Naive B cell (primary cell): ENCODE results near the gene RAB25. TPM values are rescaled to one million over a fixed set of nuclear protein-coding genes. Genes with fewer than 3 reads are reported as not detected.

Source experiments
- ATAC-seq, 2 donors: fragments of 150-1000 bp; cut with Tn5 transposase; 2 replicates each; pipeline ENCODE4 v1.10.0; 2021; ENCODE audit warnings: low read depth in 2 of 2, mild to moderate bottlenecking in 2 of 2, moderate library complexity in 2 of 2
- DNase-seq: peaks from one replicate; pipeline ENCODE4 v3.0.0; 2022
- H3K27ac Mint-ChIP-seq, 6 donors: one replicate each; pipeline ENCODE4 v1.8.0; 2020 to 2022; ENCODE audit warnings: mild to moderate bottlenecking in 6 of 6, mixed read lengths in 6 of 6, moderate library complexity in 5 of 6, inconsistent platforms in 2 of 6
- H3K27me3 Mint-ChIP-seq, 3 donors: one replicate each; pipeline ENCODE4 v1.8.0; 2021 to 2022; ENCODE audit warnings: mixed read lengths in 3 of 3, mild to moderate bottlenecking in 1 of 3
- H3K36me3 Mint-ChIP-seq, 2 donors: one replicate each; pipeline ENCODE4 v1.8.0; 2020 to 2022; ENCODE audit warnings: mixed read lengths in 2 of 2, inconsistent platforms in 1 of 2, mild to moderate bottlenecking in 1 of 2
- H3K4me1 Mint-ChIP-seq, 3 donors: one replicate each; pipeline ENCODE4 v1.8.0; 2020 to 2022; ENCODE audit warnings: mixed read lengths in 3 of 3, inconsistent platforms in 1 of 3, mild to moderate bottlenecking in 1 of 3, moderate library complexity in 1 of 3
- H3K4me3 Mint-ChIP-seq, 8 donors: one replicate each; pipeline ENCODE4 v1.8.0; 2020 to 2022; ENCODE audit warnings: mild to moderate bottlenecking in 8 of 8, mixed read lengths in 8 of 8, moderate library complexity in 8 of 8, inconsistent platforms in 2 of 8
- H3K9me3 Mint-ChIP-seq, 7 donors: one replicate each; pipeline ENCODE4 v1.8.0; 2020 to 2022; ENCODE audit warnings: mixed read lengths in 7 of 7, mild to moderate bottlenecking in 5 of 7, inconsistent platforms in 2 of 7, moderate library complexity in 1 of 7
- polyA plus RNA-seq, 6 donors: library from polyadenylated mRNA; unstranded; fragments of 300-500 nt; fragmentation: Illumina TruSeq; gene quantifications; one replicate each; pipeline ENCODE4 v1.2.3, GENCODE V29; 2021; ENCODE audit warnings: low read depth in 6 of 6

Gene RAB25
- polyA plus RNA-seq, 6 donors from 2014 or later = not detected

DNA sequence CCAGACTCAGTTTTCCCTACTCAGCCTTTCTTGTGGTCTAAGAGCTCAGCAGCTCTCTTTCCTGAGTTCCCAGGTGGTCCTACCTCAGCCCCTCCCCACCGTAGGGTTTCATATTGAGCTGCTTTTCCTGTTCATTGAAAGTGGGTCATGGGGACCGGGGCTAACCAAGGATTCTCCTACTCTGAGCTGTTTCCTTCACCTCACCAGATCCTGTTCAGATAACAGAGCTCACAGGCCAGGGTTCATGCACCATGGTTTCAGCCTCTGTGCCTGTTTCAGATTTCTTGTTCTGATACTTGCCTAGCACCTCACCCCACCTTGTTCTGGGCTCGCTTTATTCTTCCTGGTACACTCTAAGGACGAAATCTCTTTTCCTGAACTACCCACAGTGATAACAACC, 15.9 kb upstream of the RAB25 start:
- ATAC-seq (no peak), DNase-seq (no peak)
- Mint-ChIP-seq H3K4me1 (peaks cover 0 to 6% (median 5%) of the 10 kb centered on the region in 3 donors), H3K9me3 (no peaks in the 10 kb centered on the region), H3K27me3 (no peaks in the 10 kb centered on the region), H3K27ac (peak overlapping the region in 1 of 6 donors; percentile 49), H3K36me3 (peaks cover 19 to 22% of the 10 kb centered on the region in 2 donors), H3K4me3 (no peak overlapping the region)

DNA sequence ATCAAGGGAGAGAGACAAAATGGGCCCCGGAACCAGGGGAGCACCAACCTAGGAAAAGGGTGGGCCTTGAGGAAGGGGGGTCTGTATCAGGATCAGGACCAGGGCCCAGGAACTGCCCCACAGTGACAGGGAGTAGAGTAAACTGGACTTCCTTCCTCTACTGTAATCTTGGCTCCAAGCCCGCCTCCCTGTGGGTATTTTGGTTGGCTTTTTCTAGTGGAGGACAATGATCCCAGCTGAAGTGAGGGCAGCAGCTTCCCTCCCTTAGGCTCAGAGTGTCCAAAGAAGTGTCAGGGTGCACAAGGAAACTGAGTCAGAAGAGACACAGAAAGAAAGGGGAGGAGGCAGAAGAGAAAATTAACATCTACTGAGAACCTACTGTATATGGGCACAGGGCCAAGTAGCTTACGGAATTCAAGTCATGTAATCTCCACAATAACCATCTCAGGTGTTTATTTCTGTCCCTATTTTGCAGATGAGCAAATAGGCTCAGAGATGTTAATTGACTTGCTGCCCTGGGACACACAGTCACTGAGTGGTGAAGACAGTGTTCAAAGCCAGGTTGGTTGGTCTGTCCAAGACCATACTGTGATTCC, 12.2 kb upstream of the RAB25 start:
- no peaks in the 10 kb centered on the region for H3K9me3 Mint-ChIP-seq
- ATAC-seq (no peak), DNase-seq (no peak)
- peak overlapping the region in 2 of 6 donors; percentile 18 to 72 for H3K27ac Mint-ChIP-seq
- H3K4me1 Mint-ChIP-seq = peaks cover 15 to 18% (median 15%) of the 10 kb centered on the region in 3 donors
- H3K27me3 Mint-ChIP-seq = no peaks in the 10 kb centered on the region
- peaks cover 8 to 9% of the 10 kb centered on the region in 2 donors for H3K36me3 Mint-ChIP-seq
- no peak overlapping the region for H3K4me3 Mint-ChIP-seq

DNA sequence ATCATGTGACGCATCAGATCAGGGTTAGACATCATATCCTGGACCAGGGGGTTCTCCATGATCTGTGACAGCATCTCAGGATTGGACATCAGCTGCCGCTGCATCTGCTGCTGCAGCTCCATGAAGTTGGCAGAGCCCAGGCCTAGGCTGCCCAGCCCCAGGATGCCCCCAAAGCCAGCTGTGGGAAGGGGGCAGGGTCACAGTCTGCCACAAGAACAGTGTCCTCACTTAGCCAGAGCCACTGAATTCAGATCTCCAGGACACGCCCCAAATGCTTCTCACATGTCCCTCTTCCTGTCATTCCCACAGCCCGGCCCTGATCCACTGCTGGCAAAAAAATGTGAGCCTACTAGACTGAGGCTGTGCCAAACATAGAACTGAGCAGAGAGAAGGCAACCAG, 10.6 kb upstream of the RAB25 start:
- DNase-seq (no peak), ATAC-seq (no peak)
- Mint-ChIP-seq H3K4me3 (peak overlapping the region in 3 of 8 donors; percentile 15 to 58 (median 22)), H3K9me3 (no peaks in the 10 kb centered on the region), H3K27me3 (no peaks in the 10 kb centered on the region), H3K36me3 (peaks cover 8 to 9% of the 10 kb centered on the region in 2 donors), H3K4me1 (peaks cover 19 to 27% (median 25%) of the 10 kb centered on the region in 3 donors), H3K27ac (no peak overlapping the region)

DNA sequence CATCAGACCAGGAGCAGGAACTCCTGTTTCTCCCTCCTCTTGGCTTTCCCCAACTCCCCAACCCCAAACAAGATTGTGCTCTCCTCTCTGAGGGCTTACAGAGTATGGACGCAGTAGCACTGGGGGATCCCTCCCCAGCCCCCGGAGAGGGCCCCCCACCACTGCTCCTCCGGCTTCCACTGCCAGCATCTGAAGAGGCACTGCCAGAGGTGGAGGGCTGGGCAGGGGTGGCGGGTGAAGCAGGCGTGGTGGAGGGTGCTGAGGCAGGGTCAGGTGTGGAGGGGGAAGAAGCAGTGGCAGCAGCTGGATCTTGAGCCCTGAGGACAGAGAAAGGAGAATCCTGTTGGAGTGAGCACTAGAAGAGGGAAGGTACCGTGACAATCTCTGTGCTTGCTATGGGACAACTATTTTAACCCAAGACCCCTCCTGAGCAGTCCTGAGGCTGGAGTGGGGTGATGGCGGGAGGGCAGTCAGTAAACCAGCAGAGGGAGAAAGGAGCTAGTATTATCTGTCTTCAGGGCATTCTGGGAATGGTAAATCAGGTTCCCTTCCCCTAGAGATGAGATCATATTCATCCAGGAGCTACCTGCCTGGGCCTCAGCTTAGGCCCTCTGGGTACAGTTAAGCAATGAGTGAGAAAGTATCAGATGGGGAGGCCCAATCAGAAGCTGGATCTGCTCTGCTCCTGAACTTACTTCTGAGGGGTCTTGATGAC, 9.8 kb upstream of the RAB25 start:
- no peaks in the 10 kb centered on the region for H3K27me3 Mint-ChIP-seq
- H3K36me3 Mint-ChIP-seq = peaks cover 8 to 9% of the 10 kb centered on the region in 2 donors
- H3K4me1 Mint-ChIP-seq = peaks cover 26 to 34% (median 33%) of the 10 kb centered on the region in 3 donors
- peak overlapping the region in 1 of 6 donors; percentile 88 for H3K27ac Mint-ChIP-seq
- DNase-seq = no peak
- no peaks in the 10 kb centered on the region for H3K9me3 Mint-ChIP-seq
- peak overlapping the region in 2 of 8 donors; percentile 96 to 97 for H3K4me3 Mint-ChIP-seq
- no peak for ATAC-seq

DNA sequence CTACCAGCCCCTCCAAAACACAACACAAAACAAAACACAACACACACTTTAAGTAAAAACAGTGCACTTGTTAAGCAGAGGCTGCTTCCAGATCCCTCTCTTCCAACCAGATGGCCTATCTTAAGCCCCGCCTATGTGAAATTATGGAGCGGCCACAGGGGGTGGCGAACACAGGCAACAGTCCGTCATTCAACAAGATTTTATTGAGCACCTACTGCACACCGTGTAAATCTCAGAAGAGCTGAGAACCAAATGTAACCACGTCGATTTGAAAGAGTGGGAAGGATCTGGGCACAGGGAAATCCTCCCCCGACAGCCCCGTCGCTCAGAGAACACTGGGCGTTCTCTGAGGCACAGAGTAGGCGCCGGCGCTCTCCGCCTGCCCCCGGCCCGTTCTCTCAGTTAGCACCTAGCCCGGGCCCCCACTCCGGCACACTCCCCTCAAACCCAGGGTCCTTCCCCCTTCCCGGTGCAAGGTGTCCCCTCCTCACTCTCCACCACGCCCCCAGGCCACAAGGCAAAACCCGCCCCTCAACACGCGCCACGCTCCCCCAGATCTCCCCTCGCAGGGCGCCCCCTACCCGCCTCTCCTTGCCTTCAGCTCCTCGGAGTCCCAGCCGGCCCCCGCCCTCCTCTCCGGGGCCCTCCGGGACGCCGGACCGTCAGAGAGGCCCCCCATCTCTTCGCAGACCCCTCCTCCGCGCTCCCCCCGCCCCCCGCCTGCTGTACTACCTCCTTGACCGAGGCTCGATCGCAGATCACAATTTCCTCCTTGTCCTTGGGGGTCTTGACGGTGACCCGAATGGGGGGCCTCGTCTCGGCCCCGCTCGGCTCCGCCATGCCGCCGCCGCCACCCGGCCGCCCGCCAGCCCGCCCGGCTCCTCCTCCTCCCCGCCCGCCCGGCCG, 7.8 kb upstream of the RAB25 start:
- ATAC-seq = peak; percentile 48 to 49
- Mint-ChIP-seq H3K9me3 (no peaks in the 10 kb centered on the region), H3K4me3 (peak overlapping the region; percentile 92 to 99 (median 96)), H3K4me1 (peaks cover 30 to 39% (median 34%) of the 10 kb centered on the region in 3 donors), H3K27me3 (no peaks in the 10 kb centered on the region), H3K36me3 (peaks cover 8 to 9% of the 10 kb centered on the region in 2 donors), H3K27ac (peak overlapping the region; percentile 63 to 94 (median 87))
- peak; percentile 69 for DNase-seq

DNA sequence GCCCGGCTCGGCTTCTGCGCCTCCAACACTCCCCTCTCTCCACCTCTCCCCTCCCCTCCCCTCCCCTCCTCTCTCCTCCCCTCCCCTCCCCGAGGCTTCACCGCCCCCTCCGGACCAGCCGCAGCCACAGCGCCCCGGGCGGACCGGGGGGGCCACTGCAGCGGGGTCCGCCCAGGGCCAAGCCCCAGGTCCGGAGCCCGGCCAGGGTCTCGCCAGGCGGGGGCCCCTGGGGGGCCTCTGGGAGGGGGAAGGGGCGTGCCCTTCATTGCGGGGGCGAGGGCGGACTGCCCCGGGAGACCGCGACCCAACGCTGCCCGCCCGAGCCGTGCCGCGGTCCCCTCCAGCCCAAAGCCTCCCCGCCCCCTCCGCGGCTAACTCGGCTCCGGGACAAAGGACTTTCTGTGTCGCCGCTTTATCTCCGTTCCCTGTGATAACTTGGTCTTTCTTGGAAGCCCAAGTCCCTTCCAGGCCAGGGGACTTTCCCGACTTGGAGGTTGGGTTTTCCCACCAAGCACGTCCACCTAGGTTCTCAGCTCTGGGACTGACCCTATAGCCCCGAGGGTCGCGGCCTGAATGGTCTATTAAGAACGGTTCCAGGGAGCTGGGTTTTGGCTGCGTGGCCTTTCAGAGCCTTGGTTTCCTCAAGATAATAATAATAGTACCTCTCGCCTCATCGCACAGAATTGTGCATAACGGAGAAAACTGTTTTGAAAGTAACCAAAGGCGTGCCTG, 7.0 kb upstream of the RAB25 start, which contains the start of gene UBQLN4:
UBQLN4 (minus strand) TSS at position 31 of the 732 bp plus-strand sequence. CDS start 97 bp downstream, outside the sequence.
- Mint-ChIP-seq H3K27me3 (no peaks in the 10 kb centered on the region), H3K4me1 (peaks cover 30 to 39% (median 34%) of the 10 kb centered on the region in 3 donors)
- ATAC-seq = peak; percentile 62 to 63

DNA sequence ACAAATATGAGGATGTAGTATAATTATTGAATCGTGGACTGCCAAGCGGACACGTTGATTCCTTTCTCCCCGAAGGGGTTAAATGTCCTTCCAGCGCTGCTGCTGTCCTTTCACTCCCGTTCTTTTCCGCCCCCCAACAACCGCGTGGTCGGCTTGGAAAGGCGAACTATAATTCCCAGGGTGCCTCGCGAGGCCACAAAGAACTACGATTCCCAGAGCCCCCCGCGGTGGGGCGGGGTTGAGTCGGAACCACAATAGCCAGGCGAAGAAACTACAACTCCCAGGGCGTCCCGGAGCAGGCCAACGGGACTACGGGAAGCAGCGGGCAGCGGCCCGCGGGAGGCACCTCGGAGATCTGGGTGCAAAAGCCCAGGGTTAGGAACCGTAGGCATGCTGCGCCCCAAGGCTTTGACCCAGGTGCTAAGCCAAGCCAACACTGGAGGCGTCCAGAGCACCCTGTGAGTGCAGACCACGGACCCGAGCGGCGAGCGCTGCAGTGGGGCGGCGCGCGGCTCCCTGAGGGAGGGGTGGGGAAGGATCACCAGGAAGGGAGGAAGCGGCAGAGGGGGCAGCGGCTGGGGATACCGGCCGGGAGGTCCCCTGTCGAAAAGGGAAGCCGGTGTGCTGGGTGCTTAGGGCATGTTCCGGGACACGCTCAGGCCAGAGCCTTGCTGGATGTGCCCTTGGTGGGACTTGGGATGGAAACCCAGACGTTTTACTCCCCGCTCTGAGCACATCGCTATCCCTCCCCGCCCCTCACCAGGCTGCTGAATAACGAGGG, 6.3 kb upstream of the RAB25 start, which contains the start of gene LAMTOR2:
LAMTOR2 (plus strand) TSS at position 283 of the 781 bp plus-strand sequence; CDS start at position 391, 108 bp downstream.
- H3K36me3 Mint-ChIP-seq = peaks cover 3 to 5% of the 10 kb centered on the region in 2 donors
- DNase-seq = peak; percentile 94
- H3K4me3 Mint-ChIP-seq = peak within 1 kb of the TSS; percentile 91 to 99 (median 97)
- peaks cover 28 to 39% (median 34%) of the 10 kb centered on the region in 3 donors for H3K4me1 Mint-ChIP-seq
- H3K9me3 Mint-ChIP-seq = no peaks in the 10 kb centered on the region
- no peaks in the 10 kb centered on the region for H3K27me3 Mint-ChIP-seq
- peak within 1 kb of the TSS; percentile 88 to 99 (median 96) for H3K27ac Mint-ChIP-seq
- peak; percentile 73 to 76 for ATAC-seq

More for the DNA sequence above, 7.0 kb upstream of the RAB25 start, which contains the start of gene UBQLN4:
- no peaks in the 10 kb centered on the region for H3K9me3 Mint-ChIP-seq
- H3K27ac Mint-ChIP-seq = peak within 1 kb of the TSS; percentile 88 to 99 (median 96)
- DNase-seq = peak; percentile 85
- peak within 1 kb of the TSS; percentile 95 to 99 (median 97) for H3K4me3 Mint-ChIP-seq
- peaks cover 8 to 9% of the 10 kb centered on the region in 2 donors for H3K36me3 Mint-ChIP-seq

DNA sequence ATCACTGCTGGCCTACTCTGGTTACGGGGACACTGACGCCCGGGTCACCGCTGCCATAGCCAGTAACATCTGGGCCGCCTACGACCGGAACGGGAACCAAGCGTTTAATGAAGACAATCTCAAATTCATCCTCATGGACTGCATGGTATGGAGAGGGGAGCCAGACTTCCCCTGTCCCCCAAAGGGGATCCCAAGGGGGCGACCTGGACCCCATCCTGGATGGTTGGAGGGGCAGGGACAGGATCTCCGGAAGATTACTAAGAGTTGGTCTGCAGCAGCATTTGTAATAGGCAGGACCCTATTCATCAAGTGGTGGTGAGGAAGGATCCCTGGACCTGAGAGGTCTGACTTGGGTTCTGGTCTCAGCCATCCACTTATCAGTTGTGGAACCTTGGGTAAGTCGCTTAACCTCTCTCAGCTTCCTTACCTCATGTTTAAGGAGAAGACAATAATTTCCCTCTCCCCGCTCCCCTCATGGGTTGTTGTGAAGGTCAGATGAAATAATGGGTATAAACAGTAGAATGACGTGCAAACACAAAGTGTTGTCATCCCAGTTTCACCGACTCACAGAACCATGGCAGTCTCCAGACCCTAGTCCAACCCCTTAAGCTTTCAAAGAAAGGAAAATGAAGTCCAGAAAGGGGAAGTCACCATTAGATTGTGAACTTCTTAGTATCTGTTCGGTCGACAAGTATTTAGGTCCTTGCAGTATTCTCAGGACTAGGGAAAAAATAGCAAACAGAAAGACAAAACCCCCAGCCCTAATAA, 5.5 kb upstream of the RAB25 start:
- peaks cover 26 to 39% (median 34%) of the 10 kb centered on the region in 3 donors for H3K4me1 Mint-ChIP-seq
- no peaks in the 10 kb centered on the region for H3K9me3 Mint-ChIP-seq
- H3K4me3 Mint-ChIP-seq = peak overlapping the region; percentile 91 to 99 (median 97)
- no peak for DNase-seq
- no peaks in the 10 kb centered on the region for H3K36me3 Mint-ChIP-seq
- peak overlapping the region; percentile 69 to 99 (median 85) for H3K27ac Mint-ChIP-seq
- H3K27me3 Mint-ChIP-seq = no peaks in the 10 kb centered on the region
- ATAC-seq = no peak

DNA sequence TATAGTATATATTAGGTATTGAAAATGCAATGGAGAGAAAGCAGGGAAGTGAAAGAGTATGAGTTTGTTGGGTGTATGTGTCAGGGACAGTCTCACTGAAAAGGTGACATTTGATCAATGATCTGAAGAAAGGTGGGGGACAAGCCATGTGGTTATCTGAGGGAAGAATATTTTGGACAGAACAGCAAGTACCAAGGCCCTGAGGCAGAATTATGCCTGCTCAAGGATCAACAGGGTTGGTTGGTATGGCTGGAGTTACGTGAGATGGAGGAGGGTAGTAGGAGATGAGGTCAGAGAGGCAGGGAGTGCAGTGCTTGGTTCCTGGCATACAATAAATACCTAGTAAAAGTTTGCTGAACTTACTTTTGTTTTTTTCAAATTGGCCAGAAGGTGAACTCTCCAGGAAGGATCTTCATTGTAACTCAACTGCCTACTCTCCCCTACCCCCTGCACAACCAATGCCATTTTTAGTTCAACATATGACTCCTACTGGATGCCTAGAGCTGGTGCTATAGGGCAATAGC, 4.6 kb upstream of the RAB25 start:
- peak overlapping the region in 3 of 8 donors; percentile 49 to 91 (median 54) for H3K4me3 Mint-ChIP-seq

DNA sequence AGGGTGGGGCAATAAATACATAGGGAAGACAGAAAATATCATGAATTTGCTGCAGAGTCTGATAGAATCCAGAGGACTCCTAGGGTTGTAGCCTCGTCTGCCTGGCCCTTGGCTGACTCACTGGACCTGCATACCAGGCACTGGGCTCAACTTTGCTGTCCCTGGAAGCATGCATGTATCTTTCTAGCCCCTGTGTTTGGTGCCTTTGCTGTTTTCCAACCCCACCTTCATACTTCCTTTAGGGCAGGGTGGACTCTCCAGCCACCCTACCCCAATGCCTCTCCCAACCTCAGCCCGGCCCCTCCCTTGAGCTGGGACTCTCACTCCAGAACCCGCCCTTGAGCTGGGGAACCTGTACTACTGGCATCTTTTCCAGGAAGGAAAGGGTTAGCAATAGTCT, 1.2 kb downstream of the RAB25 start:
- ATAC-seq (no peak), DNase-seq (no peak)
- Mint-ChIP-seq H3K4me1 (peaks cover 0 to 7% (median 0%) of the 10 kb centered on the region in 3 donors), H3K4me3 (no peak overlapping the region), H3K36me3 (no peaks in the 10 kb centered on the region), H3K27me3 (no peaks in the 10 kb centered on the region), H3K27ac (peak overlapping the region in 1 of 6 donors; percentile 73), H3K9me3 (no peaks in the 10 kb centered on the region)

More for the DNA sequence above, 4.6 kb upstream of the RAB25 start:
- no peak for ATAC-seq
- no peaks in the 10 kb centered on the region for H3K36me3 Mint-ChIP-seq
- peaks cover 26 to 39% (median 28%) of the 10 kb centered on the region in 3 donors for H3K4me1 Mint-ChIP-seq
- peak overlapping the region in 2 of 6 donors; percentile 47 to 52 for H3K27ac Mint-ChIP-seq
- no peaks in the 10 kb centered on the region for H3K9me3 Mint-ChIP-seq
- no peaks in the 10 kb centered on the region for H3K27me3 Mint-ChIP-seq
- DNase-seq = no peak

DNA sequence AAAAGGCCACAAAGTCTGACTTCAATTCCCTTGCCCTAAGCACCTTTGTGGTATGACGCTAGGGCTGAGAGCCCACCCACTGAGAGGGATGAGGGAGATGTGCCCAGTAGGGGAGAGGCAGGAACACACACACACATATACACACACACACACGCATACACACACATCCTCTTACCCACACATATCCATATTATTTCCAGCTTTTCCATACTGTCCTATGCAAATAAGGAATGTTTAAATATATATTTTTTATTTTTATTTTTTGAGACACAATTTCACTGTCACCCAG, 3.0 kb downstream of the RAB25 start:
- no peaks in the 10 kb centered on the region for H3K27me3 Mint-ChIP-seq
- H3K4me1 Mint-ChIP-seq = peaks cover 0 to 5% (median 0%) of the 10 kb centered on the region in 3 donors
- H3K27ac Mint-ChIP-seq = no peak overlapping the region
- H3K4me3 Mint-ChIP-seq = no peak overlapping the region
- DNase-seq (no peak), ATAC-seq (no peak)
- H3K36me3 Mint-ChIP-seq = no peaks in the 10 kb centered on the region
- no peaks in the 10 kb centered on the region for H3K9me3 Mint-ChIP-seq
